K562 (cell line): ENCODE measurements around the gene POU2AF2.

ENCODE experiments used
- CAMTA2 ChIP-seq: fragments of 250-450 bp; sonication (Bioruptor Pico); conservative IDR thresholded peaks from 2 replicates; pipeline ENCODE4 v1.5.1; 2022
- CEBPB ChIP-seq: fragments of 450-650 bp; IDR thresholded peaks from 2 replicates; pipeline ENCODE4 v1.6.1; 2016; ENCODE audit warnings: missing genetic modification characterization, missing compliant biosample characterization
- CHD2 ChIP-seq: IDR thresholded peaks from 2 replicates; pipeline ENCODE4 v1.6.1; 2011; ENCODE audit warnings: low read depth, low read length
- CTCF ChIP-seq, 3 experiments: IDR thresholded peaks in 2 of 3; conservative IDR thresholded peaks in 1 of 3; 2 replicates each; pipeline ENCODE4 v1.5.1; 2011 to 2012; ENCODE audit warnings: low read length in 3 of 3, mild to moderate bottlenecking in 3 of 3, control low read depth in 2 of 3, improper control_type of control experiment in 1 of 3, inconsistent platforms in 1 of 3, low read depth in 1 of 3, mixed read lengths in 1 of 3, moderate library complexity in 1 of 3; ENCODE audit not compliant: insufficient read depth in 2 of 3
- EZH2 ChIP-seq: IDR thresholded peaks from 2 replicates; pipeline ENCODE4 v1.6.1; 2012; ENCODE audit warnings: low read depth, mild to moderate bottlenecking, inconsistent platforms, low read length, borderline replicate concordance
- HMG20B ChIP-seq: fragments of 250-450 bp; sonication (Bioruptor Pico); IDR thresholded peaks from 2 replicates; pipeline ENCODE4 v1.5.0; 2021; ENCODE audit warnings: mild to moderate bottlenecking
- SIN3A ChIP-seq, 2 experiments: fragments of 150-350 bp in 1 of 2; IDR thresholded peaks; 2 replicates each; pipeline ENCODE4 v1.6.1; 2011 to 2016; ENCODE audit warnings: borderline replicate concordance in 2 of 2, low read depth in 2 of 2, low read length in 2 of 2, mild to moderate bottlenecking in 2 of 2, moderate library complexity in 2 of 2; ENCODE audit not compliant: control insufficient read depth in 1 of 2
- SOX6 ChIP-seq: fragments of 450-650 bp; IDR thresholded peaks from 2 replicates; pipeline ENCODE4 v1.6.1; 2014; ENCODE audit warnings: mild to moderate bottlenecking
- ZEB2 ChIP-seq: fragments of 450-650 bp; IDR thresholded peaks from 2 replicates; pipeline ENCODE4 v1.6.1; 2016
- ZNF644 ChIP-seq: fragments of 200-800 bp; sonication (Bioruptor generic); IDR thresholded peaks from 2 replicates; pipeline ENCODE4 v1.6.1; 2016; ENCODE audit warnings: low read depth, missing genetic modification characterization, missing compliant biosample characterization

- TF ChIP-seq CAMTA2 (CRISPR knock-in tag) (no peak), CEBPB (tag) (no peak), CTCF (IDR thresholded peaks at IDR 0.05 in 2 of 3, conservative IDR thresholded peaks at IDR 0.05 in 1 of 3; ENCODE audit: insufficient read depth in 2 of 3, low read depth in 1 of 3, low read length in 3 of 3) (no peak), EZH2 (no peak), ZNF644 (no peak), ZEB2 (no peak), HMG20B (no peak), SOX6 (no peak), SIN3A (IDR thresholded peaks at IDR 0.05; ENCODE audit: borderline replicate concordance in 2 of 2, control insufficient read depth in 1 of 2, low read depth in 2 of 2, low read length in 2 of 2) (no peak), CHD2 (no peak)
These were observed 26.9 kb downstream of the POU2AF2 start for GRCh38 chr11:111272420-111272819.
